Type B pancreatic cell (in vitro differentiated cells): Measurements from ENCODE around the gene RFC5. TPM values are rescaled to one million over a fixed set of nuclear protein-coding genes. Genes with fewer than 3 reads are reported as not detected.
"Not testable (repeated sequence)": the region's sequence is repeated elsewhere in the genome, so short reads cannot be mapped to it uniquely, and the experiment has no call there.

Experiments used
- DNase-seq: peaks from one replicate; pipeline ENCODE4 v3.0.0; 2021; ENCODE audit warnings: mixed read lengths; ENCODE audit not compliant: unreplicated experiment; ENCODE audit errors: extremely low spot score
- H3K27ac Mint-ChIP-seq: 2 replicates; pipeline ENCODE4 v1.8.0; 2021; ENCODE audit warnings: mild to moderate bottlenecking, mixed read lengths
- H3K27me3 Mint-ChIP-seq: 2 replicates; pipeline ENCODE4 v1.8.0; 2021; ENCODE audit warnings: mixed read lengths
- H3K36me3 Mint-ChIP-seq: 2 replicates; pipeline ENCODE4 v1.8.0; 2021; ENCODE audit warnings: mixed read lengths
- H3K4me1 Mint-ChIP-seq: one replicate; pipeline ENCODE4 v1.8.0; 2021; ENCODE audit warnings: mixed read lengths; ENCODE audit not compliant: unreplicated experiment
- H3K4me3 Mint-ChIP-seq: 2 replicates; pipeline ENCODE4 v1.8.0; 2021; ENCODE audit warnings: mild to moderate bottlenecking, mixed read lengths
- H3K9me3 Mint-ChIP-seq: 2 replicates; pipeline ENCODE4 v1.8.0; 2021; ENCODE audit warnings: mixed read lengths
- CTCF ChIP-seq: fragments of 200-600 bp; sonication (generic); conservative IDR thresholded peaks from 2 replicates; pipeline ENCODE4 v1.5.0; 2021; ENCODE audit warnings: antibody characterized with exemption, mild to moderate bottlenecking
- total RNA-seq: library from RNA; stranded (reverse); gene quantifications from 2 replicates; pipeline ENCODE4 v1.2.1, GENCODE V29; 2021; ENCODE audit warnings: low replicate concordance

The RFC5 gene
- total RNA-seq, 1 donor from 2014 or later, result 41.9 TPM

DNA sequence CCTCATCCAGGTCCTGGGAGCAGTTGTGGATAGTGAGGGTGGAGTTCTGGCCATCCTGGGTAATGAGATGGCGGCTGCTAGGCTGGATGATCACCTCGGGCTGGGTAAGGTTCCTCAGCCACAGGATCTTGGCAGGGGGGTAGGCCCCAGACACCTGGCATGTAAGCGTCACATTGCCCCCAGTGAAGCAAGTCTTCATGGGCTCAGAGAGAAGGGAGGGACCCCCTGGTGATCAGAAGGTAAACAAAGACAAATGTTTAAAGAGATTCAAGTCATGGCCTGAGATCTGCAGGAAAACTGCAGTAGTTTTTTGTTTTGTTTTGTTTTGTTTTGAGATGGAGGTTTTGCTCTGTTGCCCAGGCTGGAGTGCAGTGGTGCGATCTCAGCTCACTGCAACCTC lies 57.3 kb downstream of the RFC5 start:
- no peak for DNase-seq
- Mint-ChIP-seq H3K36me3 (peaks cover 28% of the 10 kb centered on the region), H3K27me3 (no peaks in the 10 kb centered on the region), H3K9me3 (no peaks in the 10 kb centered on the region), H3K27ac (no peak overlapping the region), H3K4me3 (no peak overlapping the region), H3K4me1 (no peaks in the 10 kb centered on the region)
- no peak for TF ChIP-seq CTCF

DNA sequence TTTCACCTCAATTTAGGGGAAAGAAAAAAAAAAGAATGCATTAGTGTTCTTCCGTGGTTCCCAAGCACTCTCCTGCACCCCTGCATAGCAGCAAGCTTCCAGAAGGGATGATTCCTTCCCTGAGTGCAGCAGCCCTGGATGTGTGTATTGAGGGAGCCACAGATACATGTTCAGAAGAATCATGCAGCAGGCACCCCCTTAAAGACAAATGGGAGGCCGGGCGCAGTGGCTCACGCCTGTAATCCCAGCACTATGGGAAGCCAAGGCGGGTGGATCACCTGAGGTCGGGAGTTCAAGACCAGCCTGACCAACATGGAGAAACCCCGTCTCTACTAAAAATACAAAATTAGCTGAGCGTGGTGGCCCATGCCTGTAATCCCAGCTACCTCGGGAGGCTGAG lies 65.0 kb downstream of the RFC5 start:
- H3K4me1 Mint-ChIP-seq, H3K9me3 Mint-ChIP-seq, H3K4me3 Mint-ChIP-seq, H3K27ac Mint-ChIP-seq, DNase-seq, H3K27me3 Mint-ChIP-seq: not testable (repeated sequence)
- peaks cover 20% of the 10 kb centered on the region for H3K36me3 Mint-ChIP-seq

Other genes with a start within 250 kb of the RFC5 start
- gene KSR2, start 47.7 kb upstream of the RFC5 start, total RNA-seq, result 2.0 and 4.7 TPM in 2 replicates
- 46.0 and 58.1 TPM in 2 replicates for gene WSB2, start 44.5 kb downstream of the RFC5 start, total RNA-seq
- 45.1 and 105 TPM in 2 replicates for gene VSIG10, start 87.3 kb downstream of the RFC5 start, total RNA-seq
- 285 and 326 TPM in 2 replicates for gene PEBP1, start 119.4 kb downstream of the RFC5 start, total RNA-seq